ENCODE measurements around the gene AGR2.
"Not testable (repeated sequence)": the region's sequence is repeated elsewhere in the genome, so short reads cannot be mapped to it uniquely, and the experiment has no call there.

AGR2 gene

GRCh38 chr7:16804674-16805439 lies at the start of gene AGR2:
AGR2 (minus strand) TSS chr7:16804999; CDS start chr7:16801796, 3,203 bp downstream.
- no peak for DNase-seq

DNA sequence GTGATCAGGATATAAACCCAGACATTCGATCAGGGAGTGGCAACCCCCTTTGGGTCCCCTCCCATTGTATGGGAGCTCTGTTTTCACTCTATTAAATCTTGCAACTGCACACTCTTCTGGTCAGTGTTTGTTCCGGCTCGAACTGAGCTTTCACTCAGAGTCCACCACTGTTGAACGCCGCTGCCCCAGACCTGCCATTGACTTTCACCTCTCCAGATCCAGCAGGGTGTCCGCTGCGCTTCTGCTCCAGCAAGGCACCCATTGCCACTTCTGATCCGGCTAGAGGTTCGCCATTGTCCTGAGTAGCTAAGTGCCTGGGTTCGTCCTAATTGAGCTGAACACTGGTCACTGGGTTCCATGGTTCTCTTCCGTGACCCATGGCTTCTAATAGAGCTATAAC lies 48.4 kb upstream of the AGR2 start:
- DNase-seq = not testable (repeated sequence)

DNA sequence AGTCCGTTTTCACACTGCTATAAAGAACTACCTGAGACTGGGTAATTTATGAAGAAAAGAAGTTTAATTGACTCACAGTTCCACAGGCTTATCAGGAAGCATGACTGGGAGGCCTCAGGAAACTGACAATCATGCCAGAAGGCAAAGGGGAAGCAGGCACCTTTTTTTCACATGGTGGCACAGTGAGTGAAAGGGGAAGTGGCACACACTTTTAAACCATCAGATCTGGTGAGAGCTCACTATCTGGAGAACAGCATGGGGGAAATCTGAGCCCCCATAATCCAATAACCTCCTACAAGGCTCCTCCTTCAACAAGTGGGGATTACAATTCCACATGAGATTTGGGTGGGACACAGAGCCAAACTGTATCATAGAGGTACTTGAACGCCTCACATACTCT lies 47.0 kb upstream of the AGR2 start:
- no peak for DNase-seq

GRCh38 chr7:16850614-16851466 lies 46.0 kb upstream of the AGR2 start:
- no peak for DNase-seq

GRCh38 chr7:16849296-16850148 lies 44.7 kb upstream of the AGR2 start:
- no peak for DNase-seq

DNA sequence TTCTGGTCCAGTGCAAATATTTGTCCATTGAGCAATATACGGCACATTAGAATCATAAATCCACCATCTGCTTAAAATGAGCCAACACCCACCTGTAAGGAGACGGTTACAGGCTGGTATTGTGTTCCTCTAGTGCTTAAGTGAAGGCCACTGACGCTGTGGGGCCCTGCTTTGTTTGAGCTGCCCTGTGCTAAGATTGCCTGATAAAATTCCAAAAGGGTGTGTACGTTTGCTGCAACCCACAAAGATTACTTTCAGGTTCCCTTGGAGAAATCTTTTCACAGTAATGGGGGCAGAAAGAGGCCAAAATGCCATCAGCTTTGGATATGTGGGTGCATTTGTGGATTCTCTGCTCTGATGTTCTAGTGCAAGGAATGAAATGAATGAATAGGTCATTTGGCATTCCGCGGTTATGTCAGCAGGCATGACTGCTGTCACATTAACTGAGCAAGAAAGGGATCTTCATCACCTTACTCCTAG lies 42.6 kb upstream of the AGR2 start:
- no peak for DNase-seq

DNA sequence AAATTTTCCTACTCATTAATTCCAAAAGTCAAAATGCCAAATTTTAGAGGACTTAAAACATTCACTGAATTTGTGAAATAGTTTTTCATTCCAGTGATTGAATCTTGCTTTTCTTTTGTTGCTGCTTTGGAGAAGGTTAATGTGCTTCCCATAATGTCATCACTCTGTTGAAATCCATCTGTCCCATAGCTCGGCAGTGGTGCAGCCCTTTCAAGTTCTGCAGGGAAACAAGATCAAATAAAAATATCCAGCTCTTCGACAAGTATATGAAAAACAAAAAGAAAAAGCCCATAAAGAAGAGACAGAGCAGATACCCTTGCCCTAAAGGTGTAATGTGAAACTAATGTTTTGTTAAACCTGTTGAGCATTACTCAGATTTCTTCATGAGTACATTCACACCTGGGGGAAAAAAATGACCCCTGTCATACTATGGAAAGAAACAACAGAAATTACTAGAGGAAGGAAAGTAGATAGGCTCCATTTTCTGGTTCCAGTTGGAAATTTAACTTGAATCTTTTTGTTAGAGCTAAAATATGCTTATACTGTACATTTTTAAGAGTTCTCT lies 41.9 kb upstream of the AGR2 start:
- no peak for DNase-seq

GRCh38 chr7:16845746-16846145 lies 40.9 kb upstream of the AGR2 start:
- no peak for DNase-seq

DNA sequence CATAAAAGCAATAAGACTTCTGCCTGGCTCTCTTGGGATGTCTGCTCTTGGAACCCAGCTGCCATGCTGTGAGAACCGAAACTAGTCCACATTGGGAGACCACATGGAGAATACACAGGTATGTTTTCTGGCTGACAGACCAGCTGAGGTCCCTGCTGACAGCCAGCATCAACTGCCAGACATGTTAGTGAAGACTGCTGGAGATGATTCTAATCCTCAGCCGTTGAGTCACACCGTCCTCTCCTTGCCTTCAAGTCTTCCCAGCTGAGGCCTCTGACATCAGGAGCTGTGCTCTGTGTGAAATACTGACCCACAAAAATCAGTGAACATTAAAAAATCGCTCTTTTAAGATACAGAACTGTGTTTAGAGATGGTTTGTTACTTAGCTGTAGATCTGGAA lies 36.9 kb upstream of the AGR2 start:
- DNase-seq = no peak

DNA sequence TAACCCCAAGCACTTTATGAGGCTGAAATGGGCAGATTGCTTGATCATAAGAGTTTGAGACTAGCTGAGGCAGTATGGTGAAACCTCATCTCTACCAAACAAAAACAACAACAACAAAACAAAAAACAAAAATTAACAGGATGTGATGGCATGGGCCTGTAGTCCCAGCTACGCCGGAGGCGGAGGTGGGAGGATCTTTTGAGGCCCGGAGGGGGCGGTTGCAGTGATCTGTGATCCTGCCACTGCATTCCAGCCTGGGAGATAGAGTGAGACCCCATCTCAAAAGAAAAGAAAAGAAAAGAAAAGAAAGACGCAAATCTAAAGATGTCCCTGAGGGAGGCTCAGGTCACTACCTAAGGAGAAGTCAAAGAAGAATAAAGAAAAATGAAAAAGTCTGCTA lies 35.3 kb upstream of the AGR2 start:
- DNase-seq = no peak

GRCh38 chr7:16839646-16840045 lies 34.8 kb upstream of the AGR2 start:
- DNase-seq = no peak

- no peak for DNase-seq
Measured at GRCh38 chr7:16838891-16839290, 34.1 kb upstream of the AGR2 start.

GRCh38 chr7:16838386-16838785 lies 33.6 kb upstream of the AGR2 start:
- DNase-seq = no peak

DNA sequence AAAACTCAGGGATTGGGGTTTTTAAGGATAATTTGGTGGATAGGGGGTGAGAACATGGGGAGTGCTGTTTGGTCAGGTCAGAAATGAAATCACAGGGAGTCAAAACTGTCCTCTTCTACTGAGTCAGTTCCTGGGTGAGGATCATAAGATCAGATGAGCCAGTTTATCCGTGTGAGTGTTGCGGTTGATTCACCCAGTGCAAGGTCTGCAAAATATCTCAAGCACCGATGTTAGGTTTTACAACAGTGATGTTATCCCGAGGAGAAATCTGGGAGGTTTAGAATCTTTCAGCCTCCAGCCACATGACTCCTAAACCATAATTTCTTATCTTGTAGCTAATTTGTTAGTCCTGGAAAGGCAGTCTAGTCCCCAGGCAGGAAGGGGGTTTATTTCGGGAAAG lies 31.7 kb upstream of the AGR2 start:
- no peak for DNase-seq

DNA sequence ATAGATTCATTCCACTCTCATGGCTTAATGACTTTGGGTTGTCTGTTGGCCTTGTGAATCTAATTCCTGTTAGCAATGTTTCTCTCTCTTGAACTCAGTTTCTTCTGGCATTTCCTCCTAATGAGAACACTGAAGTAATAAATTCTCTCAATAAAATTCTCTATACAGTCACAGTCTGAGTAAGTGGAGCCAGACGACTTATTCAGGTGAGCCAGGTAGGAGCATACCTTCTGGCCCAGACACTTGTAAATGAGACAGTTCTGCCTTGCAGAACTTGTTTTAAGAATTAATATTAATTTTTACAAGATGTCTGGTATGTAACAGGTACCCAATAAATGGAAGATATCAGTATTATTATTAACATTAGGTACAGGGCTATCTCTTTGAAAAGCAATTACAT lies 28.6 kb upstream of the AGR2 start:
- DNase-seq = no peak

DNA sequence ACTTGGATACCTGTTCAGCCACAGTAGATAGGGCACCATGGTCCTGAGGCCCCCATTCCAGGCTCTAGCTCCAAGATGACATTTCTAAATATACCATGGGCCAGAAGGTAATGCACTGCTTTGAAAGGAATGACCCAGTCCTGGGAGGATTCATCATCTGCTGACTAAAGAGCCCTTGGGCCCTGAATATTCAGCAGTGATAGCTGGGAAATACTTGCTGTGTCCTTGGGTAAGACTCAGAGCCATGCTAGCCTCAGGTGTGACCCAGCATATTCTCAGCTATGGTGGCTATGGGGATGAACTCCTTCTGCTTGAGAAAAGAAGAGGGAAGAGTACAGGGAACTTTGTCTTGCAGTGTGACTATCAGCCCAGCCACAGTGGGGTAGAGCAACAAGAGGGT lies 21.3 kb upstream of the AGR2 start:
- no peak for DNase-seq

GRCh38 chr7:16822029-16822428 lies 17.2 kb upstream of the AGR2 start:
- DNase-seq = no peak

DNA sequence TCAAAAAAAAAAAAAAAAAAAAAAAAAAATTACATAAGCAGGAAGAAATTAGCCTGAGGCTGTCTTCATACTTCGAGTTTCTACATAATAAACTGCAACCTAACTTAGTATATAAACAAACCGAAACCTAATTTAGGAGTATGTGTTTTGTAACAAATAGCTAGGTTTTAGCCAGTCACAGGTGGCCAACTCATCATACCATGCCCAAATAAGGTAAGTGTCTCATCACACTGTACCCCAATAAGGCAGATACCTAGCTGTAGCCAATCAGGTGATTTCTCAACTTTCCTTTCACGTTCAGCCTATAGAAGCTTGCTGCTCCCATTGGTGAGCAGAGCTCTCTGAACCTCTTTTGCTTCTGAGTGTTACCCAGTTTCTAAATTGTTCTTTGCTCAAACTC lies 13.9 kb upstream of the AGR2 start:
- no peak for DNase-seq

GRCh38 chr7:16817536-16817935 lies 12.7 kb upstream of the AGR2 start:
- DNase-seq = no peak

DNA sequence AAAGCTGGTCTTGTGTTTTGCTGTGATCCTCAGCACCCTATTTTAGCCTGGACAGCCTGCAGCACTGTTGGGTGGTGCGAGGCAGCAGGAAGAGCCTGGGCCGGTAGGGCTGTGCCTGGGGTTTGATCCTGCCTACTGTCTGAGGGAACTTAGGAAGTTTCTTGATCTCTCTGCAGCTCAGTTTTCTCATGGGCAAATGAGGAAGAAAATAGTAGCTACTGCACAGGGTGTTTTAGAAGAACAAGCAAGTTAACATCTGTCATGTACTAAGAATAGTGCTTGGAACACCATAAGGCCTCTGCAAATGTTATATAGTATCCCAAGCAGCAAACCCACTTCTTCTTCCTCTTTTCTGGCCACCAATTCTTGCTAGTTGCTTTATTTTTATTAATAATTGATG lies 12.0 kb upstream of the AGR2 start:
- DNase-seq = no peak

- DNase-seq = no peak
Measured at GRCh38 chr7:16815001-16815400, 10.2 kb upstream of the AGR2 start.

GRCh38 chr7:16813232-16813616 lies 8.4 kb upstream of the AGR2 start:
- DNase-seq = no peak
